ENCODE data around the gene PCED1B. TPM values are rescaled to one million over a fixed set of nuclear protein-coding genes. Genes with fewer than 3 reads are reported as not detected.

PCED1B gene
- total RNA-seq, 1 donor from 2014 or later: 4.8 TPM

DNA sequence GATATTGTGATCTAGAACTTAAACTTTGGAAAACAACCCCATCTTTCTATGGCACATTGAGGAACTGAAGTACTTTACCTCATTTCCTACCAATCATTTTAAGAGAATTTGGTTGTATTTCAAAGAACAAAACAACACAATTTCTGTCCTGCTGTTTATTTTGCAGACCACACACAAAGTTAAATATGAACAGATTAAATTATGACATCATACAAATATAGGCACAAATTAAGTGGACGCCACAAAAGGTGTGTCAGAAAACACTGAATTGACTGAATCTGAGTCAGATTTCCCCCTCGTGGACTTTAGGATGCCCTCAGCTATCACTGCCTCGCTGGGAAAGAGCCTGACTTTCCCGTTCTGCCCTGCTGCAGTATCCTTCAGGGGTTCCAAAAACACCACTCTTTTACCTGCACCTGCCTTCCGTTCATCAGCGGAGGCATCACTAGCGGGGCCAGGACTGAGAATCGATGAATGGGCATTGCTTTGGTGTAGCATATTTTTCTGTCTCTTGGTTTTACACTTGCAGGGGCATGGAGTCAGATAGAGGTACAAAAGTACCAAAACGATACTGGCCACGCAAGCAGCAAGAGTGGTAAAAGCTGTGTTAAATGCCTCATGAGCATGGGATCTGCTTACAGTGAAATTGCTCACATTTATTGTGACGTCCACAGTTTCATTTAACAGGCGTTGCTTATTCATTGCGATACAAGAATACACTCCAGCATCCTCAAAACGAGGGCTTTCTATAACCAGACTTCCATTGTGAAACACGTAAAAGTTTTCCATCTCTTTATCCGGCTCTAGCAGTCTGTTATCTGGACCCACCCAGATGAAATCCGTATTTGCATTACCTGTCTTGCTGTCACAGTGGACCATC is 2.0 kb upstream of the PCED1B start:
- no peak for TF ChIP-seq CTCF (IDR thresholded peaks at IDR 0.05; ENCODE audit: insufficient read depth, low read length, poor library complexity, severe bottlenecking)
- no peaks in the 10 kb centered on the region for H3K27me3 ChIP-seq (ENCODE audit: control insufficient read depth, insufficient read depth, low read length)
- no peak for DNase-seq (ENCODE audit: low read depth)
- H3K4me3 ChIP-seq (ENCODE audit: low read depth, low read length): peak overlapping the region; percentile 68
- H3K36me3 ChIP-seq (ENCODE audit: control insufficient read depth, insufficient read depth, low read length): no peaks in the 10 kb centered on the region

DNA sequence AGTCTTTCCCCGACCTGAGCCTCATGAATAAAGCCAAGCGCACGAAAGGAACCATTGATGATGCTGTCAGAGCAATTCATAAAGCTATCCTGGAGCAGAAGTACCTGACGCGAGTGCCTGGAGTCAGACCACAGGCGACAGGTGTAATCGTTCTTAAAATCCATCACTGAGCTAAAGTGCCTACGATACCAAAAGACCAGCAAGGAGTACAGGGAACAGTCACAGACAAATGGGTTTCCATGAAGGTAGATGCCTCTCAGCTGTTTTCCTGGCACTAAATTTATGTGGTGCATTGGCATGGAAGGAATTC is 1.4 kb upstream of the PCED1B start:
- H3K4me3 ChIP-seq (ENCODE audit: low read depth, low read length): peak overlapping the region; percentile 68
- TF ChIP-seq CTCF (IDR thresholded peaks at IDR 0.05; ENCODE audit: insufficient read depth, low read length, poor library complexity, severe bottlenecking): no peak

DNA sequence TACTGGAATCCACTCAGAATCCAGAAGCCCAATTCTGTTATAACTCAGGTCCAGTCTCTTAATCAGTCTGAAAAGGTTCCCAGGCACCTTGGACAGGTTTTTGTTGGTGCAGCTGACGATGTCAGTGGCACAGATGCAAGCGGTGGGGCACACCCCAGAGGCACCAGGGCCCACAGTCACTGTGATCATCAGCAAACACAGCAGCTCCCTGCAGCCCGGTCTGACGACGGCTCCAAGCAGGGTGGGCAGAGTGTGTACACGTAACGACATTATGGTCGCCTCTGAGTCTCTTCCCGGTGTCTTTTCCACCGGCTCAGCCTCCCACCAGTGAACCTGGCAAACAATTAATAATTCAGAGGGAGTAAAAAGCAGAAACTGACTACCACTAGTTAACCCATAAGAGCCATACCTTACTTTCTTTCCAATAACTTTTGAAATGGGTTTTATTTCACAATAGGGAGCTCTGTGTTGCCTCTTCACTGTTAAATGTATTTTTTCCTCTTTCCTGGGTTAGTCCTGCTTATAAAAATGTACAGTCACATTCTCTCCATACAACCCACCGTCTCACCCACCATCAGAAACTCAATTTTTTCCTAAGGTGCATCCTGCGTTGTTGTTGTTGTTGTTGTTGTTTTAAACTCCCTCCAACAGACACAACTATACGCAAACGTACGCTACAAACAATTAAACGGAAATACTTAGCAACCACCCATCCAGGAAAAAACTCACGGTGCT is 521 bp upstream of the PCED1B start:
- no peak for DNase-seq (ENCODE audit: low read depth)
- H3K4me3 ChIP-seq (ENCODE audit: low read depth, low read length): peak overlapping the region; percentile 68
- H3K27me3 ChIP-seq (ENCODE audit: control insufficient read depth, insufficient read depth, low read length): no peaks in the 10 kb centered on the region
- H3K36me3 ChIP-seq (ENCODE audit: control insufficient read depth, insufficient read depth, low read length): no peaks in the 10 kb centered on the region
- no peak for TF ChIP-seq CTCF (IDR thresholded peaks at IDR 0.05; ENCODE audit: insufficient read depth, low read length, poor library complexity, severe bottlenecking)

More for the DNA sequence above, 1.4 kb upstream of the PCED1B start:
- Histone ChIP-seq H3K27me3 (ENCODE audit: control insufficient read depth, insufficient read depth, low read length) (no peaks in the 10 kb centered on the region), H3K36me3 (ENCODE audit: control insufficient read depth, insufficient read depth, low read length) (no peaks in the 10 kb centered on the region)
- DNase-seq (ENCODE audit: low read depth): no peak

DNA sequence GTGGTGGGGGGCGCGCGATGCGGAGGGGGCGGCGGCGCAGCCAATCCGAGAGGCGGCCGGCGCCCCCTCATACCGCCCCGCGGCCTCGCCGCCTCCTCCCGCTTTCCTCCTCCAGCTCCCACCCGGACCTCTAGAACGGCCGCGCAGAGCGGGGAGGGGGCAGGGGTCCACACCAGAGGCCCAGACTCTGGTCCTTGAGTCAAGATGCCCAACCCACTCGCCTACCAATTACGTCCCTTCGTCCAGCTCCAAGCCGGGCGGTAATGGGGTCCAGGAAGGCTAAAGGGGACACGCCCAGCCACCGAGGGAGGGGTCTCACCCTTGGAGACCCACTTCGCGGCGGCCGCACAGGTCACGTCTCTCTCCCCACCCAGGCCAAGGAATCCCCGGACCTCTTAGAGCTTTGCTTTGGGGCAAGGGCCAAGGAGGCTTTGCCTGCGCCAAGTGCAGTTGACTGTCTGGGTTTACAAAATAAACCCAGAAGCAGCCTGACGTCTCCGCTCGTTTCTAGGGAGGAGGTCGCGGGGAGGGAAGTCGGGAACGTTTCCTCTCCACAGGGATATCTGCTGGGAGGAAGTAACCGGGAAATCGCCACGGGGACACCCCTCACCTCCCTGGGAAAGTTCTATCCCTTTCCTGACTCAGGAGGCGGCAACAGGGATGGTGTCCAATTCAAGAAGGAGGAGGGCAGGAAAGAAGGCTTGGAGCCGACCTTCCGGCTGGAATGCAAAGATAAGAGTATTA is 732 bp downstream of the PCED1B start:
- TF ChIP-seq CTCF (IDR thresholded peaks at IDR 0.05; ENCODE audit: insufficient read depth, low read length, poor library complexity, severe bottlenecking): no peak
- Histone ChIP-seq H3K36me3 (ENCODE audit: control insufficient read depth, insufficient read depth, low read length) (no peaks in the 10 kb centered on the region), H3K4me3 (ENCODE audit: low read depth, low read length) (peak overlapping the region; percentile 68), H3K27me3 (ENCODE audit: control insufficient read depth, insufficient read depth, low read length) (no peaks in the 10 kb centered on the region)
- DNase-seq (ENCODE audit: low read depth): no peak

- Histone ChIP-seq H3K4me3 (ENCODE audit: low read depth, low read length) (peak overlapping the region; percentile 68), H3K27me3 (ENCODE audit: control insufficient read depth, insufficient read depth, low read length) (no peaks in the 10 kb centered on the region), H3K36me3 (ENCODE audit: control insufficient read depth, insufficient read depth, low read length) (no peaks in the 10 kb centered on the region)
- TF ChIP-seq CTCF (IDR thresholded peaks at IDR 0.05; ENCODE audit: insufficient read depth, low read length, poor library complexity, severe bottlenecking): no peak
- DNase-seq (ENCODE audit: low read depth): peak; percentile 76
Observed at GRCh38 chr12:47080725-47081502, 1.5 kb downstream of the PCED1B start.

All from kidney epithelial cell (primary cell).